NCI-H2227 treated with DMSO at 0.1 percent for 48 hours (cell line): ENCODE results near the gene GDF2.

Source experiments
- DNase-seq: peaks from one replicate; lab custom pipeline; 2025; lab: John Stamatoyannopoulos, UW

Gene GDF2

GRCh38 chr10:47332946-47333345, 10.7 kb downstream of the GDF2 start:
- no peak for DNase-seq

DNA sequence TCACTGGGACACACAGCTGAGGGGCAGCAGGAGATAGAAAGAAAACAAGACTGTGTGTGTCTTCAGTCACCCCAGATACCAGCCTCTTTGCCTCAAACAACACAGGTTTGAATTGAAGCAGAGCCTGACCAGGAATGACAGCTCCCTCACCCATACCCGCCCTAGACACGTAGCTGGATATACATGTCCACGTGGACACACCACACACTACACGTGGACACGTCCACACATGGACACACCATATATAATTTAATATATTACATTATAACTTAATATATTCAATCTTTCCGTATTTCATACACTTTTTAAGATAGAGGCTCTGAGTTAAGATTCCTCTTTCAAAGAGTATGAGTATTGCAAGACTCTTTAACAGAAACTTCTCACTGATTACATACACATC, 11.3 kb downstream of the GDF2 start:
- no peak for DNase-seq

GRCh38 chr10:47334466-47335295, 12.4 kb downstream of the GDF2 start:
- no peak for DNase-seq

- DNase-seq, result no peak
Measured at GRCh38 chr10:47335906-47336305, 13.7 kb downstream of the GDF2 start.

- no peak for DNase-seq
Measured at GRCh38 chr10:47336387-47337134, 14.3 kb downstream of the GDF2 start.

- DNase-seq, result no peak
Measured at GRCh38 chr10:47337310-47337709, 15.1 kb downstream of the GDF2 start.

DNA sequence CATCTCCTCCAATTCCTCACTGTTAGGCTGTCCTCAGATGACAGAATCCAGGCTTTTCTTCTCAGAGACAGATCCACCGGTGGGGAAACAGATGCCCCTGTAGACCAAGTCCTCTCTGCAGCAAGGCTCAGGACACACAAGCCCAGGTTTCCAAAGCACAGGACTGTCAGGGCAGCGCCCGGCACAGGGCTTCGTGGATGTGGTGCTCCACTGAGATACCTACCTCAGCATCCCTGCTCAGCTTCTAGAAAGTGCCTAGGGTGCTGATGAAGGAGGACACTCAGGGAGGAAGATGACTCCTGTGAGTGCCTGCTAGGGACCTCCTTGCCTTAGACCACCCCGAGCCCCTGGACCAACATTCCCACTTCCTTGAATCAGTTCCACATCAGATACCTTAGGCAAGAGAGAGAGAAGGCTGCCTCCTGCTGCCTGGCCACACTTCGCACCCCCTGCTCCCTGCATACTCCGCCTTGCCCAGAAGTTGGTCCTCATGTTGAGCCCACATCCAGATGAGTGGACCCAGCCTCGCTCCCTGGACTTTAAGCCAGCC, 17.0 kb downstream of the GDF2 start:
- no peak for DNase-seq

GRCh38 chr10:47339759-47340607, 17.7 kb downstream of the GDF2 start:
- DNase-seq, result no peak

GRCh38 chr10:47340608-47341170, 18.4 kb downstream of the GDF2 start:
- DNase-seq, result no peak

DNA sequence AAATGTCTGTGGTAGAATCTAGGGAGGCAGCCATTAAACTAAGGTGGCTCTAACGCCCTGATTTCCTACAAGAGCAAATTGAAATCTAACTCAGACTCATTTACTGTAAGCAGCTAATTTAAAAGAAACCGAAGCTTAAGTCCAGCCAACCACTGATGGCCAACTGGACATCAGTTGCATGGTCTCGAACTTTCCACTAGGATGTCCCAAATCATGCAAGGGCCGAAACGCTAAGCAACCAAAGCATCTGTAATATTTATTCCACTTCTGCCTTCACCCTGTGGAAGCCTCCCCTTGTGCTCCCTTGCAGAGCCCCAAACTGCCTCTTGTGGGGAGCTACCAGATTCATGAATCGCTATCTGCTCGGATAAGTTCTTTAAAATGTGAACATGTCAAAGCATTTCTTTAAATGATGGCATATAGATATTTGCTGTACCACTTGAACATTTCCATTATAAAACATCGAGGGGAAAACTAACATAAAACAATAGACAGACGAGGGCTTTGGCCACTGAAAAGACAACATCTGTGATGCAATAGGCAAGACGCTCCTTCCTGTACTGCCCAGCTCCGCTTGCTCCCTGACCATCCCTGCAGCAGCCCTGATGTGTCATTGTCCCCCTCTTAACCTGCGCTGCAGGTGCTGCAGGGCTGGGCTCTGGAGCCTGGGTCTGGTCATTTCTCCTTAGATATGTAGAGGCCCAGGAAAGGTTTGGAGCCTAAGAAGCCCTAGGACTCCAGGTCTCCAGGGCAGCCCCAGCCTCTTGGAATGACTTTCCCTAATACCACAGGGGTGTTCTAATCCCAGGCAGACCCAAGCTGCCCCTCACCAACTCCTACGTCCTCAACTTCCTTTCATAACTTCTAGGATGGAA, 23.0 kb downstream of the GDF2 start:
- DNase-seq, result no peak

DNA sequence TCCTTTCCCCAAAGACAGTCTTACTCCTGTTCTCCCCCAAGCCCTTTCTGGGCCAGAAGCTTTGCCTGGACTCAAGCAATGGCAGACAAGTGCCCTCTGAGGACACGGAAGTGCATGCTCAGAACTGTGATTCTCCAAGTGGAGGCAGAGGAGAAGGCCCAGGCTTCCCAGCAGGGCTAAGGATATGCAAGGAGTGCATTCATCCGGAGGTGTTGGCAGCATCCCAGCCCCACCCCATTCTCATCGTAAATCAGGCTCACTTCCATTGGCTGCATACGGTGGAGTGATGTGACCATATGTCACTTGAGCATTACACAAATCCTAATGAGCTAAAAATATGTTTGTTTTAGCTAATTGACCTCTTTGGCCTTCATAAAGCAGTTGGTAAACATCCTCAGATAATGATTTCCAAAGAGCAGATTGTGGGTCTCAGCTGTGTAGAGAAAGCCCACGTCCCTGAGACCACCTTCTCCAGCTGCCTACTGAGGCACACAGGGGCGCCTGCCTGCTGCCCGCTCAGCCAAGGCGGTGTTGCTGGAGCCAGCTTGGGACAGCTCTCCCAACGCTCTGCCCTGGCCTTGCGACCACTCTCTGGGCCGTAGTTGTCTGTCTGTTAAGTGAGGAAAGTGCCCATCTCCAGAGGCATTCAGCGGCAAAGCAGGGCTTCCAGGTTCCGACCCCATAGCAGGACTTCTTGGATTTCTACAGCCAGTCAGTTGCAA, 24.5 kb downstream of the GDF2 start:
- DNase-seq, result no peak

- DNase-seq, result no peak
Measured at GRCh38 chr10:47347303-47347675, 25.0 kb downstream of the GDF2 start.

GRCh38 chr10:47348138-47348651, 25.9 kb downstream of the GDF2 start, which contains the start of gene RBP3:
Gene RBP3, plus strand, starts transcription at chr10:47348363. Its CDS starts 122 bp downstream, at chr10:47348485.
- DNase-seq, result no peak

DNA sequence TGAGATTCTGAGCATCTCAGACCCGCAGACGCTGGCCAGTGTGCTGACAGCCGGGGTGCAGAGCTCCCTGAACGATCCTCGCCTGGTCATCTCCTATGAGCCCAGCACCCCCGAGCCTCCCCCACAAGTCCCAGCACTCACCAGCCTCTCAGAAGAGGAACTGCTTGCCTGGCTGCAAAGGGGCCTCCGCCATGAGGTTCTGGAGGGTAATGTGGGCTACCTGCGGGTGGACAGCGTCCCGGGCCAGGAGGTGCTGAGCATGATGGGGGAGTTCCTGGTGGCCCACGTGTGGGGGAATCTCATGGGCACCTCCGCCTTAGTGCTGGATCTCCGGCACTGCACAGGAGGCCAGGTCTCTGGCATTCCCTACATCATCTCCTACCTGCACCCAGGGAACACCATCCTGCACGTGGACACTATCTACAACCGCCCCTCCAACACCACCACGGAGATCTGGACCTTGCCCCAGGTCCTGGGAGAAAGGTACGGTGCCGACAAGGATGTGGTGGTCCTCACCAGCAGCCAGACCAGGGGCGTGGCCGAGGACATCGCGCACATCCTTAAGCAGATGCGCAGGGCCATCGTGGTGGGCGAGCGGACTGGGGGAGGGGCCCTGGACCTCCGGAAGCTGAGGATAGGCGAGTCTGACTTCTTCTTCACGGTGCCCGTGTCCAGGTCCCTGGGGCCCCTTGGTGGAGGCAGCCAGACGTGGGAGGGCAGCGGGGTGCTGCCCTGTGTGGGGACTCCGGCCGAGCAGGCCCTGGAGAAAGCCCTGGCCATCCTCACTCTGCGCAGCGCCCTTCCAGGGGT, 26.6 kb downstream of the GDF2 start:
- DNase-seq, result no peak

- DNase-seq, result no peak
Measured at GRCh38 chr10:47349516-47349915, 27.3 kb downstream of the GDF2 start.

DNA sequence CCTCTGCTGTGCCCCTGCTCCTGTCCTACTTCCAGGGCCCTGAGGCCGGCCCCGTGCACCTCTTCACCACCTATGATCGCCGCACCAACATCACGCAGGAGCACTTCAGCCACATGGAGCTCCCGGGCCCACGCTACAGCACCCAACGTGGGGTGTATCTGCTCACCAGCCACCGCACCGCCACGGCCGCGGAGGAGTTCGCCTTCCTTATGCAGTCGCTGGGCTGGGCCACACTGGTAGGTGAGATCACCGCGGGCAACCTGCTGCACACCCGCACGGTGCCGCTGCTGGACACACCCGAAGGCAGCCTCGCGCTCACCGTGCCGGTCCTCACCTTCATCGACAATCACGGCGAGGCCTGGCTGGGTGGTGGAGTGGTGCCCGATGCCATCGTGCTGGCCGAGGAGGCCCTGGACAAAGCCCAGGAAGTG, 27.7 kb downstream of the GDF2 start:
- DNase-seq, result no peak

- DNase-seq, result no peak
Measured at GRCh38 chr10:47350671-47351640, 28.7 kb downstream of the GDF2 start.
